GM08714 (cell line): ENCODE results near the gene CHST12.
"Not testable (repeated sequence)": the region's sequence is repeated elsewhere in the genome, so short reads cannot be mapped to it uniquely, and the experiment has no call there.

ENCODE experiments used
- H3K4me3 ChIP-seq: fragments of 200-500 bp; sonication (Bioruptor generic); 2 replicates; pipeline ENCODE4 v1.5.1; 2014; ENCODE audit warnings: mild to moderate bottlenecking, low read length, inconsistent platforms
- ZNF274 ChIP-seq: IDR thresholded peaks from 2 replicates; pipeline ENCODE4 v1.6.1; 2012; ENCODE audit warnings: mild to moderate bottlenecking, low read depth, low read length

CHST12 gene

DNA sequence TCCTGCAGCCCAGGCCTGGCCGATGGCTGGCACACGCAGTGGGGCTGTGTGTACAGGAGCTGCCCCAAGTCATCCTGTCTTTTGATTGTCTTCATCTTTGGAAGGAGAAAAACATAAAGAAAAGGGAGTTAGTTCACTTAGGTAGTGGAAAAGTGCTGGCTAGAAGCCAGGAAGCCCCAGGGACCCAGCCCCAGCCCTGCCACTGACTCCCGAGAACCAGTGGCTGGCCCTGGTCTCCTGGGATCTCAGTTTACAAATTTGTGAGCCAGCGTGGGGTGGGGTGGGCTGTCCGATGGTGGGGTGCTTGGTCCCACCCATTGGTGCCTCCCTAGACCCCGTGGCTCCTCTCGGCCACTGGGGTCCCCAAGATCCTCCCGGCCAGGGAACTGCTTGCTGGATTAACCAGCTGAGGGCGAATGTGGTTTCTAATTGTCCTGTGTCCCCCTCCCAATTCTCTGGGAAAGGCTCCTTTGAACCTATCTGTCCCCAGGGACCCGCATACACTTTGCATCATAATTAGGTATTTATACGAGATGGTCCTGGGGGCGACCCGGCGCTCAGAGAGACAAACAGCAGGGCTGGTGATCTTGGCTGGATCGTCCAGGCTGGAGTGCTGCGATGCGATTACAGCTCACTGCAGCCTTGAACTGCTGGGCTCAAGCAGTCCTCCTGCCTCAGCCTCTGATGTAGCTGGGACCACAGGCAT, 16.3 kb upstream of the CHST12 start:
- TF ChIP-seq ZNF274: no peak
- H3K4me3 ChIP-seq: no peak overlapping the region

DNA sequence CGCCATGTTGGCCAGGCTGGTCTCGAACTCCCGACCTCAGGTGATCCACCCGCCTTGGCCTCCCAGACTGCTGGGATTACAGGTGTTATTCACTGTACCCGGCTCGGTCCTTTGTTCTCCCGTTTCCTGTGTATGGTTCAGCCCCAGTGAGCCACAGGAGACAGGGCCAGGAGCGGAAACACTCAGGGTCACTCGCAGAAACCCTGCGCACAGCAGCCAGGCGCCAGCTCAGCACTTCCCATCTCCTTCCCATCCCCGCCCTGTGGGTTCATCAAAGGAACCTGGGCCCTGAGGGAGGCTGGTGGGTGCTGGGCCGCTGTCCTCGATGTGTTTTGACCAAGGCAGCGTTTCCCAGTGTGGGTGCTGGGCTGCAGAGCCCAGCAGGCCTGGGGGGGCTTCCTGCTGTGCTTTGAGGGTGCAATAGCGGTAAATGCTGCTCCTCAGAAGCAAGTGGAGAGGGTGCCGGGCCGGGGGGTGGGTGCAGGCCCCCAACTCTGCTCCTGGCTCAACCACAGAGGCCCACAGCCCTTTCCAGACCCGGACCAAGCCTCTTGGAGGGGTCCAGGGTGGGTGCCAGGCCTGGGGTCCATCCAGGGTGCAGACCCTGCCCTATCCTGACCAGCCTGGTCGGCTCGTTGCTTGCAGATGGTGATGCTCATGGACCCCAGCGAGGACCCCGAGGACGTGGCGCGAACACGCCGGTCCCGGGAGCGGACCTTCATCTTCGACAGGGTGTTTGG, 15.3 kb upstream of the CHST12 start:
- TF ChIP-seq ZNF274: no peak
- H3K4me3 ChIP-seq: no peak overlapping the region

DNA sequence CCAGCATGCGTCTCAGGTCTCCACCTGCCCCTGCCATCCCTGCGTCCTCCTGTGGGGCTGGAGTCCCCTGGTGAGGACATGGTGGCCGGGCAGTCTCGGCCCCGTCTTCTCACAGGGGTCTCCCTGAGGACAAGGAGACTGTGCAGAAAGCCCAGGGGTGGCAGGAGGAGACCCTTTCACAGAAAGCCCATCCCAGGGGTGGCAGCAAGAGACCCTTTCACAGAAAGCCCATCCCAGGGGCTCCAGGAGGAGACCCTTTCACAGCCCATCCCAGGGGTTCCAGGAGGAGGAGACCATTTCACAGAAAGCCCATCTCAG, 14.8 kb upstream of the CHST12 start:
- no peak for TF ChIP-seq ZNF274
- no peak overlapping the region for H3K4me3 ChIP-seq

DNA sequence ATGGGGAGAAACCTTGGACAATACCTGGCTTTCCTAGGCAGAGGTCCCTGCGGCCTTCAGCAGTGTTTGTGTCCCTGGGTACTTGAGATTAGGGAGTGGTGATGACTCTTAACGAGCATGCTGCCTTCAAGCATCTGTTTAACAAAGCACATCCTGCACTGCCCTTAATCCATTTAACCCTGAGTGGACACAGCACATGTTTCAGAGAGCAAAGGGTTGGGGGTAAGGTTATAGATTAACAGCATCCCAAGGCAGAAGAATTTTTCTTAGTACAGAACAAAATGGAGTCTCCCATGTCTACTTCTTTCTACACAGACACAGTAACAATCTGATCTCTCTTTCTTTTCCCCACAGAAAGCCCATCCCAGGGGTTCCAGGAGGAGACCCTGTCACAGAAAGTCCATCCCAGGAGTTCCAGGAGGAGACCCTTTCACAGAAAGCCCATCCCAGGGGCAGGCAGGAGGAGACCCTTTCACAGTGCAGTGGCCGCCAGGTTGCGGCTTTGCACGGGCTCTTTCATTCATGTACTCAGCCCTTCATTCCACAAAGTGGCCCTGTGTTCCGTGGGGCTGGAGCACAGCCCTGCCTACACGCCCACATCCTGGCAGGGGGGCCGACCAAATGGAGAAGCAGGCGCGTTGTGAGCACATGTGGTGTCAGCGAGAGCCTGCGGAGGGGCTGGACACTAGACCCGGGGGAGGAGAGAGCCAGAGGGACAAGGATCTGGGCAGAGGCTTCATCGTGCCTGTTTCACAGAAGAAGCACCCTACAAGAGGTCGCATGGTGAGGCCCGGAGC, 13.2 kb upstream of the CHST12 start:
- not testable (repeated sequence) for H3K4me3 ChIP-seq

DNA sequence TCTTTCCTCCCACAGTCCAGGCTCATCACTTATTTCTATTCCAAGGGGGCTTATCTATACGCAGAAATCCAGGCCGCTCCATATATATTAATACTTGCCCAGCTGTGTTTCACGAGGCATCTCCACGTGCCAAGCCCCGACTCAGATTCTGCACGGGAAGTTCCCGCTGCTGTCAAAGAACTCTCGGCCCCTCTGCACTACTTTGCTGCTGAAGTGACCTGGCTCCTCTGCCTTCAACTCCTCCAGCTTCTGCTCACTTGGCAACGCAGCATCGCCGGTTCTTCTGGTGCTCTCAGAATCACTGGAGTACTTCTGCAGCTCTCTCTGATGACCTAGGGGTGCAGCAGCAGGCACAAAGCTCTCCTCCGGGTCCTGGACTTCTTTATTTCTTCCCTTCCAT, 9.7 kb upstream of the CHST12 start:
- no peak for TF ChIP-seq ZNF274
- no peak overlapping the region for H3K4me3 ChIP-seq

DNA sequence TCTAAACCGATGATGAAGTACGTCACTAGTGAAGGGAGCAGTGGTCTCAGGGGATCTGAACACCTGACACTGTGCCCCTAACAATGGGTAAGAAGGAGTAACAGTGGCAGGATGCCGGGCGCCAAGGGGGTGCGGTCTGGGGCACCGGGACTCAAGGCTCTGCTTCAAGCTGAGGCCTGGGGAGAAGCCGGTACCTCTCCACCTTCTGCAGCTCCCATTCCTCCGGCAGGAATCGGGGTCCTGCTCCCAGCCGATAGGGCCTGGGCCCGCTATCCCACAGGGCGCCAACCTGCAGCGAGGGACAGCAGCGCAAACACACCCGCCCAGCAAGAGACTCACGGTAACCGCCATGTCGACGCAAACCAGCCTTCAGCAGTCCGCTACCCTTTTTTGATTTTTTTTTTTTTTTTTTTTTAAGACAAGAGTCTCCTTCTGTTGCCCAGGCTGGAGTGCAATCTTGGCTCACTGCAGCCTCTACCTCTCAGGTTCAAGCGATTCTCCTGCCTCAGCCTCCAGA, 8.8 kb upstream of the CHST12 start:
- TF ChIP-seq ZNF274: no peak
- no peak overlapping the region for H3K4me3 ChIP-seq

DNA sequence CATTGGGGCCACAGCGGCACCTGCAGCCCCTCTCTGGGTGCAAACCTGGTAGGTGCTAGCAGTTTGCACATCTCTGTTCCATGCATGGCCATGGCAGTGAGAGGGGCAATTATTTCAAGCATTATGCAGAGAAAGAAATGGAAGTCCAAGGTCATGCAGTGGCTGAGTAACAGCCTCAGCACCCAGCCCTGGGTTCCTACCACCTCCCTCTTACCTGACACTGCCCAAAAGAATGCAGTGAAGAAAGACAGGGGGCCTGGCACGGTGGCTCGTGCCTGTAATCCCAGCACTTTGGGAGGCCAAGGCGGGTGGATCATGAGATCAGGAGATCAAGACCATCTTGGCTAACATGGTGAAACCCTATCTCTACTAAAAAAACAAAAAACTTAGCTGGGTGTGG, 4.9 kb upstream of the CHST12 start:
- H3K4me3 ChIP-seq: no peak overlapping the region
- no peak for TF ChIP-seq ZNF274

DNA sequence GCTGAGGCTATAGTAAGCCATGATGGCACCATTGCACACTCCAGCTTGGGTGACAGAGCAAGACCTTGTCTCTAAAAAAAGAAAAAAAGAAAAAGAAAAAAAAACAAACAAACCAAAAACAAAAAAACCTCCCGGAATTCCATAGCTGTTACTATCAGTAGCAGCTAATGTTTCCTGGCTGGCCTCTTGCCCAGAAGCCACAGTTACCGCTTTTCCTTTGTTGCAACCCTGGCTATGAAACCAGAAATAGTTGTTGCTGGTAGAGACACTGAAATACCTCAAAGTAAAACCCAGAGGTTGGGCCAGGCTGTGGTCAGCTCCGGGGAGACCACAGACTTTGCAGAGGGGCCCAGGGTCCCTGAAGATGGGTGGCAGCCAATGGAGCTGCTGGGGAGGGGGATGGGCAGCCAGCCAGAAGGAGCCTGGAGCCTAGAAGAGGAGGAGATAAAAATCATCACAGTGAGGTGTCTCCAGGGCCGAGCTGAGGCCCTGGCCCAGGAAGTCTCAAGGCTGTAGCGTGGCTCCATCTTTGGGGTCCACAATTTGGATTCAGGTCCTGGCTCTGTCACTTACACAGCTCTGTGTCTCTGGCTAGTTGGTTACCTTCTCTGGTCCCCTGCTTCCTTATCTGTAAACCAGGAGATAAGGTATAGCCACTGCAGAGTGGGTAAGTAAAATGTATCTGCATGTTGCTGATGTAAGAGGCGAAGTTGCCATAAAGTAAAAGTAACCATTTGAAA, 3.4 kb upstream of the CHST12 start:
- no peak for TF ChIP-seq ZNF274
- H3K4me3 ChIP-seq: no peak overlapping the region; the same call in 1 of the 2 replicates

DNA sequence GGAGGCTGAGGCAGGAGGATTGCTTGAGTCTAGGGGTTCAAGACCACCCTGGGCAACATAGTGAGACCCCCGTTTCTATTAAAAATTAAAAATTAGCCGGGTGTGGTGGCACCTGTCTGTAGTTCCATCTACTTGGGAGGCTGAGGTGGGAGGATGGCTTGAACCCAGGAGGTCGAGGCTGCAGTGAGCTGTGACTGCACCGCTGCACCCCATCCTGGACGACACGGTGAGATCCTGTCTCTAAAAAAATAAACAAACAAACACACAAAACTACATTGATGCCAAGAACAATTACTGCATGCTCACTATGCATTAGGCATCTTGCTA, 761 bp upstream of the CHST12 start:
- peak overlapping the region; percentile 86; the same call in 1 of the 2 replicates for H3K4me3 ChIP-seq
- no peak for TF ChIP-seq ZNF274

DNA sequence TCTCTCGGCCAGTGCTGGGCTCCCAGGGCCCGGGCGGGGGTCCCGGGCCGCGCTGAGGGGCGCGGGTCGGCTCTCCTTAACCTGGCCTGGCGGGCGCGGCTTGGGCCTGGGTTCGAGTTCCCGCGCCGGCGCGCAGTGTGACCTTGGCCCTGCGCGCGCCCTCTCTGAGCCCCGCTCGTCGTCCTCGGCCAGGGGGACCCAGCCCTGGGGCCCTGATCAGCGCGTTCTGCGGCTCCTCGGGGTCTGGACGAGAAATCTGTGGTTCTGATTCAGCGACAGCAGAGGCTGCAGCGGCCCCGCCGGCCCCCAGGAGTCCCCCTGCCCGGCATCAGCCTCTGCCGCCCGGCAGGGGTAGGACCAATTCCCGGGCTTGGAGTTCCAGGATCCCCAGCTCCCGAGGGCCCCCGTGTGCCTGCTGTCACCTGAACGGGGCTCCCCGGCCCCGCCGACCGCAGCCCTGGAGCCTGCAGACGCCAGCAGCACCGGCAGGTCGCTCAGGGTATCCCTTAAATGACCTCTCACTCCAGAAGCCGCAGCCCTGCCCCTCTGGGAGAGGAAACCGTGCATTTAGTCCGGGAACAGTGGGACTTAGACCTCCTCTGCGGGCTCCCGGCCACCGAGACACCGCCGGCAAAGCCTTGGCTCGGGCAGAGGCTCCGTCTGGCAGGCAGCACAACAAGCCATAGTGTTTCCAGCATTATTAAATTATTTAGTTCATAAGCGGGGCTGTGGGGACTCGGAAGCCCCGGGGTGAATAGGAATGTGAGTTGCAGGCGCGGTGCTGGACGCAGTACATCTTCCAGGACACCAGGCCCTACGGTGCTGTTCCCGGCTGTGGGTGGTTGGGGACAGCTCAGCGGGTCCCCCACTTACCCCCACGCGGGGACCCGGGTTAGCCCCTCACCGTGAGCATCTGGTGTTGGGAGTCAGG, 572 bp downstream of the CHST12 start:
- peak overlapping the region; percentile 73 for H3K4me3 ChIP-seq
- no peak for TF ChIP-seq ZNF274

DNA sequence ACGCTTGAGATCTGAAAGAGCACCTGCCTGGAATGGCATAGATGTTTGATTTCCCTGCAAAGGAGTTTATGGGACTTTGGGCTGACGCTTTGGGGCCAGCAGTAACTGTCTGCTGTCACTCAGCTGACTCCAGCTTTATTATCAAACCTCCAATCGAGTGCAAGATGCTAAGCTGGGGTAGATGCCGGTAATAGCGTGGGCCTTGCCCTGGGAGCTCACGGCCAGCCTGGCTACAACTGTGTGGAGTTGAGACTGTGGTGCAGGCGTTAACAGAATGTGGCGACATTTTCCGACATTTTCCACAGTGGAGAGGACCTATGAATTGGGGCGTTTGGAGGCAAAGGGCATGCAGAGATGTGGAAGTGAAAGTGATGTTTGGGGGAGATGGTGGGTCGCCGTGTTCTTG, 1.3 kb downstream of the CHST12 start:
- TF ChIP-seq ZNF274: no peak
- H3K4me3 ChIP-seq: peak overlapping the region; percentile 73; the same call in 1 of the 2 replicates

DNA sequence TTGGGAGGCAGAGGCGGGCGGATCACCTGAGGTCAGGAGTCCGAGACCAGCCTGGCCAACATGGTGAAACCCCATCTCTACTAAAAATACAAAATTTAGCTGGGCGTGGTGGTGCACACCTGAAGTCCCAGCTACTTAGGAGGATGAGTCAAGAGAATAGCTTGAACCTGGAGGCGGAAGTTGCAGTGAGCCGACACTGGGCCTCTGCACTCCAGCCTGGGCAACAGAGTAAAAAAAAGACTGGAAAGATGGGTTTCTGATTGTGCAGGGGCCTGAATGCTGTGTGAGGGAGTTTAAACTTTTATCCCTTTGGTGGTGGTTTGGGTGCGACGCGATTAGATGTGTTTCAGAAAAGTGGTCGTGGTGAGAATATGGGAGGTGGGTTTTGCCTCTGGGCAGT, 1.8 kb downstream of the CHST12 start:
- TF ChIP-seq ZNF274: no peak
- peak overlapping the region; percentile 73; the same call in 1 of the 2 replicates for H3K4me3 ChIP-seq
